Esophagus muscularis mucosa (tissue), 3 donors: ENCODE results near the gene MAEA.

Experiments used
- CTCF ChIP-seq, 3 experiments: fragments of 200-600 bp in 2 of 3; fragments of 450-650 bp in 1 of 3; sonication (generic) in 2 of 3; IDR thresholded peaks; one replicate each; pipeline ENCODE4 v1.5.1; 2017 to 2019; ENCODE audit warnings: antibody characterized with exemption in 3 of 3, mild to moderate bottlenecking in 2 of 3, moderate library complexity in 1 of 3
- POLR2AphosphoS5 ChIP-seq, 2 donors: sonication (generic); formaldehyde crosslinking; IDR thresholded peaks; one replicate each; pipeline ENCODE4 v1.6.1; 2017; ENCODE audit warnings: antibody characterized with exemption in 2 of 2

- no peak for TF ChIP-seq CTCF (IDR thresholded peaks at IDR 0.05)
- TF ChIP-seq POLR2AphosphoS5 (IDR thresholded peaks at IDR 0.05), result no peak
Measured at GRCh38 chr4:1265351-1265750, 24.3 kb upstream of the MAEA start.
